Measurements from ENCODE around the gene RIMBP2.

GRCh38 chr12:130434560-130434959 lies 281.5 kb downstream of the RIMBP2 start:
- TF ChIP-seq TRIM28 (IDR thresholded peaks at IDR 0.05; ENCODE audit: borderline replicate concordance, low read length) (no peak), CTCF (tag by site-specific recombination; IDR thresholded peaks at IDR 0.05) (no peak), YY2 (tag by site-specific recombination; IDR thresholded peaks at IDR 0.05) (no peak), ELK4 (IDR thresholded peaks at IDR 0.05; ENCODE audit: borderline replicate concordance, low read depth, low read length) (no peak), ATF2 (tag by site-specific recombination; IDR thresholded peaks at IDR 0.05; ENCODE audit: low read depth) (no peak), ZNF544 (tag by site-specific recombination; IDR thresholded peaks at IDR 0.05) (no peak), OSR2 (tag by site-specific recombination; IDR thresholded peaks at IDR 0.05) (no peak), ZBTB21 (tag by site-specific recombination; IDR thresholded peaks at IDR 0.05) (no peak), ZNF707 (tag by site-specific recombination; IDR thresholded peaks at IDR 0.05) (no peak)

Measured in HEK293 (cell line).